Stimulated activated naive B cell treated with anti-CD40 and anti-IgM and Interleukin-4, amounts not matched to agents 10 μg/mL and 1 μg/mL and 100 μg/mL, for 72 hours (primary cell): ENCODE measurements around the gene SYT7.

Source experiments
- ATAC-seq, 2 donors: fragments of 150-1000 bp; cut with Tn5 transposase; replicated peaks; 2 replicates each; pipeline ENCODE4 v1.10.0; 2021; ENCODE audit warnings: moderate library complexity in 1 of 2
- DNase-seq: peaks from one replicate; pipeline ENCODE4 v3.0.0; 2021
- H3K27ac Mint-ChIP-seq: one replicate; pipeline ENCODE4 v1.8.0; 2022; ENCODE audit warnings: mild to moderate bottlenecking, mixed read lengths
- H3K27me3 Mint-ChIP-seq, 2 donors: one replicate each; pipeline ENCODE4 v1.8.0; 2022; ENCODE audit warnings: mixed read lengths in 2 of 2
- H3K36me3 Mint-ChIP-seq, 2 donors: one replicate each; pipeline ENCODE4 v1.8.0; 2022; ENCODE audit warnings: mixed read lengths in 2 of 2, mild to moderate bottlenecking in 1 of 2
- H3K4me1 Mint-ChIP-seq, 2 donors: one replicate each; pipeline ENCODE4 v1.8.0; 2022; ENCODE audit warnings: mixed read lengths in 2 of 2, mild to moderate bottlenecking in 1 of 2
- H3K4me3 Mint-ChIP-seq, 2 donors: one replicate each; pipeline ENCODE4 v1.8.0; 2022; ENCODE audit warnings: mild to moderate bottlenecking in 2 of 2, mixed read lengths in 2 of 2, moderate library complexity in 1 of 2
- H3K9me3 Mint-ChIP-seq, 2 donors: one replicate each; pipeline ENCODE4 v1.8.0; 2022; ENCODE audit warnings: mixed read lengths in 2 of 2, mild to moderate bottlenecking in 1 of 2

SYT7 gene

GRCh38 chr11:61549662-61550568 is 31.0 kb downstream of the SYT7 start:
- DNase-seq (no peak), ATAC-seq (no peak)
- Mint-ChIP-seq H3K4me3 (no peak overlapping the region), H3K27ac (no peak overlapping the region), H3K9me3 (no peaks in the 10 kb centered on the region), H3K27me3 (peaks cover 56 to 75% of the 10 kb centered on the region in 2 donors), H3K4me1 (peaks cover 16 to 18% of the 10 kb centered on the region in 2 donors), H3K36me3 (no peaks in the 10 kb centered on the region)

GRCh38 chr11:61549177-61549576 is 31.7 kb downstream of the SYT7 start:
- Mint-ChIP-seq H3K9me3 (no peaks in the 10 kb centered on the region), H3K4me3 (no peak overlapping the region), H3K36me3 (no peaks in the 10 kb centered on the region), H3K4me1 (peaks cover 11 to 12% of the 10 kb centered on the region in 2 donors), H3K27me3 (peaks cover 50 to 73% of the 10 kb centered on the region in 2 donors), H3K27ac (no peak overlapping the region)
- no peak for ATAC-seq
- no peak for DNase-seq

GRCh38 chr11:61547246-61547645 is 33.6 kb downstream of the SYT7 start:
- peaks cover 33 to 60% of the 10 kb centered on the region in 2 donors for H3K27me3 Mint-ChIP-seq
- H3K27ac Mint-ChIP-seq: no peak overlapping the region
- H3K4me1 Mint-ChIP-seq: peaks cover 5 to 10% of the 10 kb centered on the region in 2 donors
- DNase-seq (no peak), ATAC-seq (no peak)
- H3K4me3 Mint-ChIP-seq: no peak overlapping the region
- no peaks in the 10 kb centered on the region for H3K36me3 Mint-ChIP-seq
- H3K9me3 Mint-ChIP-seq: no peaks in the 10 kb centered on the region

- H3K4me1 Mint-ChIP-seq: peaks cover 7 to 13% of the 10 kb centered on the region in 2 donors
- H3K4me3 Mint-ChIP-seq: no peak overlapping the region
- no peaks in the 10 kb centered on the region for H3K9me3 Mint-ChIP-seq
- ATAC-seq (no peak), DNase-seq (no peak)
- no peak overlapping the region for H3K27ac Mint-ChIP-seq
- H3K36me3 Mint-ChIP-seq: no peaks in the 10 kb centered on the region
- H3K27me3 Mint-ChIP-seq: peaks cover 32 to 61% of the 10 kb centered on the region in 2 donors
Observed at GRCh38 chr11:61546663-61547062, 34.2 kb downstream of the SYT7 start.

- Mint-ChIP-seq H3K36me3 (no peaks in the 10 kb centered on the region), H3K27me3 (peaks cover 35 to 61% of the 10 kb centered on the region in 2 donors), H3K4me1 (peaks cover 10 to 12% of the 10 kb centered on the region in 2 donors), H3K4me3 (no peak overlapping the region), H3K27ac (no peak overlapping the region), H3K9me3 (no peaks in the 10 kb centered on the region)
- no peak for ATAC-seq
- no peak for DNase-seq
Observed at GRCh38 chr11:61545921-61546320, 35.0 kb downstream of the SYT7 start.

- DNase-seq: no peak
- Mint-ChIP-seq H3K36me3 (no peaks in the 10 kb centered on the region), H3K9me3 (no peaks in the 10 kb centered on the region), H3K4me3 (no peak overlapping the region), H3K27ac (no peak overlapping the region), H3K27me3 (peaks cover 32 to 59% of the 10 kb centered on the region in 2 donors), H3K4me1 (peaks cover 6 to 8% of the 10 kb centered on the region in 2 donors)
- ATAC-seq: peak; percentile 31 to 52
Observed at GRCh38 chr11:61545341-61545740, 35.5 kb downstream of the SYT7 start.

- H3K4me3 Mint-ChIP-seq: no peak overlapping the region
Observed at GRCh38 chr11:61544466-61544865, 36.4 kb downstream of the SYT7 start.

GRCh38 chr11:61543606-61544306 is 37.1 kb downstream of the SYT7 start:
- H3K36me3 Mint-ChIP-seq: no peaks in the 10 kb centered on the region
- H3K9me3 Mint-ChIP-seq: no peaks in the 10 kb centered on the region
- H3K27ac Mint-ChIP-seq: no peak overlapping the region
- H3K4me3 Mint-ChIP-seq: no peak overlapping the region
- peaks cover 6 to 8% of the 10 kb centered on the region in 2 donors for H3K4me1 Mint-ChIP-seq
- DNase-seq (no peak), ATAC-seq (no peak)
- H3K27me3 Mint-ChIP-seq: peaks cover 34 to 60% of the 10 kb centered on the region in 2 donors

More at GRCh38 chr11:61544466-61544865, 36.4 kb downstream of the SYT7 start:
- DNase-seq: no peak
- Mint-ChIP-seq H3K4me1 (peaks cover 6 to 8% of the 10 kb centered on the region in 2 donors), H3K36me3 (no peaks in the 10 kb centered on the region), H3K27me3 (peaks cover 27 to 59% of the 10 kb centered on the region in 2 donors), H3K27ac (no peak overlapping the region), H3K9me3 (no peaks in the 10 kb centered on the region)
- no peak for ATAC-seq

GRCh38 chr11:61542705-61543104 is 38.2 kb downstream of the SYT7 start:
- ATAC-seq (no peak), DNase-seq (no peak)
- no peaks in the 10 kb centered on the region for H3K9me3 Mint-ChIP-seq
- peaks cover 34 to 52% of the 10 kb centered on the region in 2 donors for H3K27me3 Mint-ChIP-seq
- H3K4me1 Mint-ChIP-seq: peaks cover 6 to 8% of the 10 kb centered on the region in 2 donors
- H3K27ac Mint-ChIP-seq: no peak overlapping the region
- no peaks in the 10 kb centered on the region for H3K36me3 Mint-ChIP-seq
- H3K4me3 Mint-ChIP-seq: no peak overlapping the region

- Mint-ChIP-seq H3K27me3 (peaks cover 30 to 45% of the 10 kb centered on the region in 2 donors), H3K36me3 (no peaks in the 10 kb centered on the region), H3K27ac (no peak overlapping the region), H3K9me3 (no peaks in the 10 kb centered on the region), H3K4me1 (peaks cover 6 to 8% of the 10 kb centered on the region in 2 donors), H3K4me3 (no peak overlapping the region)
- ATAC-seq: no peak
- no peak for DNase-seq
Observed at GRCh38 chr11:61542024-61542461, 38.8 kb downstream of the SYT7 start.

GRCh38 chr11:61541598-61541997 is 39.3 kb downstream of the SYT7 start:
- Mint-ChIP-seq H3K4me3 (no peak overlapping the region), H3K27ac (no peak overlapping the region), H3K9me3 (no peaks in the 10 kb centered on the region), H3K27me3 (peaks cover 28 to 44% of the 10 kb centered on the region in 2 donors), H3K36me3 (no peaks in the 10 kb centered on the region), H3K4me1 (peaks cover 6 to 8% of the 10 kb centered on the region in 2 donors)
- DNase-seq (no peak), ATAC-seq (peak; percentile 48 to 53)

- Mint-ChIP-seq H3K27ac (no peak overlapping the region), H3K27me3 (peaks cover 26 to 41% of the 10 kb centered on the region in 2 donors), H3K4me1 (peaks cover 6 to 8% of the 10 kb centered on the region in 2 donors), H3K9me3 (no peaks in the 10 kb centered on the region), H3K4me3 (no peak overlapping the region), H3K36me3 (no peaks in the 10 kb centered on the region)
- ATAC-seq (no peak), DNase-seq (no peak)
Observed at GRCh38 chr11:61540528-61540927, 40.3 kb downstream of the SYT7 start.

- Mint-ChIP-seq H3K36me3 (no peaks in the 10 kb centered on the region), H3K4me3 (no peak overlapping the region), H3K27me3 (peaks cover 26 to 41% of the 10 kb centered on the region in 2 donors), H3K9me3 (no peaks in the 10 kb centered on the region), H3K27ac (no peak overlapping the region), H3K4me1 (peaks cover 6 to 8% of the 10 kb centered on the region in 2 donors)
- DNase-seq: no peak
- no peak for ATAC-seq
Observed at GRCh38 chr11:61539831-61540357, 41.0 kb downstream of the SYT7 start.

- Mint-ChIP-seq H3K36me3 (no peaks in the 10 kb centered on the region), H3K4me3 (no peak overlapping the region), H3K9me3 (no peaks in the 10 kb centered on the region), H3K27ac (no peak overlapping the region), H3K4me1 (peaks cover 6 to 8% of the 10 kb centered on the region in 2 donors), H3K27me3 (peaks cover 31 to 43% of the 10 kb centered on the region in 2 donors)
- no peak for ATAC-seq
- no peak for DNase-seq
Observed at GRCh38 chr11:61539006-61539405, 41.9 kb downstream of the SYT7 start.
